Uterus (tissue), 4 donors: ENCODE data around the gene CBFA2T2. TPM values are rescaled to one million over a fixed set of nuclear protein-coding genes. Genes with fewer than 3 reads are reported as not detected.

Experiments used
- DNase-seq, 2 donors: peaks; one replicate each; pipeline ENCODE4 v3.0.0-alpha.2; 2019 to 2020
- H3K27ac ChIP-seq, 2 donors: fragments of 200-600 bp; sonication (generic); 1 replicate in 1 of 2; 2 replicates in 1 of 2; pipeline ENCODE4 v1.5.1; 2016 to 2018
- H3K27me3 ChIP-seq, 2 donors: fragments of 200-600 bp; sonication (generic); one replicate each; pipeline ENCODE4 v1.5.1; 2018 to 2019; ENCODE audit warnings: control low read depth in 1 of 2
- H3K36me3 ChIP-seq, 2 donors: fragments of 200-600 bp; sonication (generic); one replicate each; pipeline ENCODE4 v1.5.1; 2019; ENCODE audit warnings: control low read depth in 1 of 2
- H3K4me1 ChIP-seq, 2 donors: fragments of 200-600 bp; sonication (generic); one replicate each; pipeline ENCODE4 v1.5.1; 2018 to 2019; ENCODE audit warnings: control low read depth in 1 of 2
- H3K4me3 ChIP-seq, 2 donors: fragments of 200-600 bp; sonication (generic); 1 replicate in 1 of 2; 2 replicates in 1 of 2; pipeline ENCODE4 v1.5.1; 2018 to 2019; ENCODE audit warnings: mild to moderate bottlenecking in 1 of 2
- H3K9me3 ChIP-seq, 2 donors: fragments of 200-600 bp; sonication (generic); one replicate each; pipeline ENCODE4 v1.5.1; 2019; ENCODE audit warnings: control low read depth in 1 of 2
- CTCF ChIP-seq, 4 experiments: fragments of 200-600 bp in 2 of 4; fragments of 450-650 bp in 2 of 4; sonication (generic) in 2 of 4; IDR thresholded peaks; one replicate each; pipeline ENCODE4 v1.5.1; 2016 to 2019; ENCODE audit warnings: antibody characterized with exemption in 4 of 4, mild to moderate bottlenecking in 2 of 4, moderate library complexity in 1 of 4
- POLR2A ChIP-seq, 2 donors: fragments of 450-650 bp; IDR thresholded peaks; one replicate each; pipeline ENCODE4 v1.6.1; 2016; ENCODE audit warnings: antibody characterized with exemption in 2 of 2, mild to moderate bottlenecking in 1 of 2, moderate library complexity in 1 of 2
- intact Hi-C: fragments of 100-400 bp; cut with DNase I; formaldehyde crosslinking; loops from one replicate; pipeline ENCODE4 v1.15.1; 2023; ENCODE audit warnings: low total_unique reads
- total RNA-seq, 4 donors: library from RNA; depleted of rRNA in 3 of 4; stranded (reverse); fragments of >200 nt in 3 of 4; gene quantifications; one replicate each; pipeline versions ENCODE4 v1.1.0 to v1.2.4, GENCODE V29; 2014 to 2023
- donor health status: DM: yes; HTN: yes; CAD: no.

The CBFA2T2 gene
- total RNA-seq, 4 donors from 2014 or later, result 13.6 to 32.4 (median 24.3) TPM

DNA sequence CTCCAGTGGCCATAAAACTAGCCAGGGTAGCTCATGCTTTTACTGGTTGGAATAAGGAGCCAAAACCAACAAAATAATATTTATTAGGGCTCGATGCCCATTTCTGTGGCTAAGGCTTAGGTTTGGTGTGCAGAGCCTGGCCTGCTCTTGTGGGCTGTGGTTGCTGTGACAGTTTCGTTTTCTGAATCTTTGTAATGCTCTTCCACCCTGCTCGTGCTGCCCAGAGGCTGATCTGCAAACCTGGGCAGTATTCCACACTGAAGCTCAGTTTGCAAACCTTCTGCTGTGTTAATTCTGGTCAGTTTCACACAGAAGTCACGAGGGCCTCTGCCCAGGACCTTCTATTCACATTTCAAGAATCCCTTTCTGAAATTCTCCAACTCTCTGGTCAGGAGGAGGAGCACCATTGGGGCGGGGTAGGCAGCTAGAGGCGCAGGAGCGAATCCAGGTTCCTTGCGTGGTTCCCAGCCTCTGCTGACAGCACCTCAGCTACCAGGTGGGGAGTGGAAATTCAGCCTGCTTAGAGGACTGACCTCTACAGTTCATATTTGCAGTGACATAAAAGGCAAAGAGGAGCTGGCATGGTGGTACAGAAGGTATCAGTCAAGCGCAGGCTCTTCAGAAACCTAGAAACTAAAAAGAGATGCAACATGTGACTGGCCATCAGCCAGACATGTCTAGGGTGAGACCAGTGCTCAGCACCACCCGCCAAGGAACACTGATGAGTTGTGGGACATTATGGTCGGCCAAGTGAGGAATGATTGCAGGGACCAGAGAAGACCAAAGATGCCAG lies 157.9 kb downstream of the CBFA2T2 start:
- Histone ChIP-seq H3K4me1 (no peaks in the 10 kb centered on the region), H3K9me3 (no peaks in the 10 kb centered on the region), H3K27ac (no peak overlapping the region), H3K27me3 (no peaks in the 10 kb centered on the region), H3K4me3 (no peak overlapping the region), H3K36me3 (no peaks in the 10 kb centered on the region)
- DNase-seq, result no peak
- intact Hi-C loops, result no loop called here
- TF ChIP-seq CTCF (IDR thresholded peaks at IDR 0.05) (no peak), POLR2A (IDR thresholded peaks at IDR 0.05) (no peak)

GRCh38 chr20:33648396-33649004 lies 158.6 kb downstream of the CBFA2T2 start:
- intact Hi-C loops, result no loop called here
- Histone ChIP-seq H3K27ac (no peak overlapping the region), H3K36me3 (no peaks in the 10 kb centered on the region), H3K4me1 (peaks cover 0 to under 1% of the 10 kb centered on the region in 2 donors), H3K9me3 (no peaks in the 10 kb centered on the region), H3K4me3 (no peak overlapping the region), H3K27me3 (no peaks in the 10 kb centered on the region)
- DNase-seq, result no peak
- no peak for TF ChIP-seq POLR2A (IDR thresholded peaks at IDR 0.05)

DNA sequence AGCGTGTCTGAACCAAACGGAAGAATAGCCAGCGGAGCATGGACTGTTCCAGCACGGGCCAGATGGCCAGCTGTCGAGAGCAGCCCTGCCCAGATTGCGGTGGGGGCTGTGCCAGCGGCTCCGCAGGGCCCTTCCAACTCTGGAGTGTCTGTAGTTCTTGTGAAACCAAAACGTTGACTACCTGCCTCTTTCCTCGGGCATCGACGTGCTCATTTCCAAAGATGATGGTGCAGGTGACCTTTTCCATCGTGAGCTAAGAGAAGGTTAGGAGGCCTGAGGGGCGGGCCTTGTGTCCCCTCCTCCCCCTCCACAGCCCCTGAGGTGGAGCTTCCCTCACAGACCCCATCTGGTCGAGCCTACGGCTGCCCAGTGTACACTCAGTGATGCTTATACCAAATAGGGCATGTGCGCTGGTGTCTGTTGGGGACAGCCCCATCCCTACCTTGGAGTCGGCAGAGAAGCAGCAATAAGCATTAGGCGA lies 159.3 kb downstream of the CBFA2T2 start:
- Histone ChIP-seq H3K4me1 (peaks cover 0 to 4% of the 10 kb centered on the region in 2 donors), H3K27me3 (no peaks in the 10 kb centered on the region), H3K27ac (no peak overlapping the region), H3K4me3 (no peak overlapping the region), H3K36me3 (no peaks in the 10 kb centered on the region), H3K9me3 (no peaks in the 10 kb centered on the region)
- TF ChIP-seq CTCF (IDR thresholded peaks at IDR 0.05), result no peak
- no peak for TF ChIP-seq POLR2A (IDR thresholded peaks at IDR 0.05)
- peak in 1 of 2 donors; percentile 37 for DNase-seq
- intact Hi-C loops, result no loop called here

GRCh38 chr20:33650111-33650752 lies 160.3 kb downstream of the CBFA2T2 start:
- Histone ChIP-seq H3K27me3 (no peaks in the 10 kb centered on the region), H3K27ac (no peak overlapping the region), H3K4me3 (no peak overlapping the region), H3K36me3 (no peaks in the 10 kb centered on the region), H3K4me1 (peaks cover 0 to 4% of the 10 kb centered on the region in 2 donors), H3K9me3 (no peaks in the 10 kb centered on the region)
- intact Hi-C loops, result no loop called here
- TF ChIP-seq POLR2A (IDR thresholded peaks at IDR 0.05), result no peak
- no peak for TF ChIP-seq CTCF (IDR thresholded peaks at IDR 0.05)
- no peak for DNase-seq

GRCh38 chr20:33650753-33651561 lies 161.1 kb downstream of the CBFA2T2 start:
- no peak for DNase-seq

More at GRCh38 chr20:33650753-33651561, 161.1 kb downstream of the CBFA2T2 start:
- Histone ChIP-seq H3K27me3 (no peaks in the 10 kb centered on the region), H3K36me3 (no peaks in the 10 kb centered on the region), H3K27ac (no peak overlapping the region), H3K4me1 (peaks cover 0 to 4% of the 10 kb centered on the region in 2 donors), H3K9me3 (no peaks in the 10 kb centered on the region), H3K4me3 (no peak overlapping the region)
- intact Hi-C loops, result no loop called here
- TF ChIP-seq CTCF (IDR thresholded peaks at IDR 0.05) (no peak), POLR2A (IDR thresholded peaks at IDR 0.05) (no peak)
